Heart left ventricle (tissue), 13 donors: Measurements from ENCODE around the gene GHR.

Experiments
- CTCF ChIP-seq, 12 donors: fragments of 200-600 bp; sonication (generic) in 4 of 12; IDR thresholded peaks; one replicate each; pipeline versions ENCODE4 v1.5.0 to v1.8.0; 2018 to 2022; ENCODE audit warnings: antibody characterized with exemption in 12 of 12, mild to moderate bottlenecking in 5 of 12
- POLR2A ChIP-seq, 2 donors: fragments of 450-650 bp; IDR thresholded peaks; one replicate each; pipeline ENCODE4 v1.6.1; 2017; ENCODE audit warnings: antibody characterized with exemption in 2 of 2, mild to moderate bottlenecking in 2 of 2, moderate library complexity in 2 of 2
- donor health status: ischemic (EF 13 %, LVEDD 7.1; RV severe dilation, severe dysfunction).
- donor health status: DM: no; HTN: yes; CAD: no.
- donor health status: DM: no; HTN: no; CAD: no.
- donor health status: ischemic (EF 25% LVEDD 6.9; RV normal size, moderate dysfunction).
- donor health status: ischemic (EF 25% LVEDD 5.7; RV mildly dilated, moderate dysfunction).
- donor health status: ischemic (EF 35%, LVEDD 5.7; RV mildly dilated, moderate dysfunction).
- donor health status: nonischemic (EF 11% LVEDD 7.7; RV severe dilation, severe dysfunction).
- donor health status: DM: yes; HTN: yes; CAD: no.
- donor health status: PGD.
- donor health status: ischemic (EF 29% LVEDD 5.4; RV normal size, mild dysfunction).
- donor health status: nonischemic (EF 23%, LVEDD 6.1; RV moderate dilation, normal function).

GRCh38 chr5:42526179-42526578 is 102.9 kb downstream of the GHR start:
- TF ChIP-seq POLR2A (IDR thresholded peaks at IDR 0.05), result no peak
- TF ChIP-seq CTCF (IDR thresholded peaks at IDR 0.05), result no peak
